ENCODE results near the gene SH2B3. TPM values are rescaled to one million over a fixed set of nuclear protein-coding genes. Genes with fewer than 3 reads are reported as not detected.

The SH2B3 gene
- total RNA-seq, 1 donor from 2014 or later: 32.3 TPM

- TF ChIP-seq CTCF (IDR thresholded peaks at IDR 0.05; ENCODE audit: insufficient read depth, low read length, poor library complexity, severe bottlenecking): no peak
- H3K4me3 ChIP-seq (ENCODE audit: low read depth, low read length): no peak overlapping the region
- peak; percentile 53 for DNase-seq (ENCODE audit: low read depth)
- H3K27me3 ChIP-seq (ENCODE audit: control insufficient read depth, insufficient read depth, low read length): no peaks in the 10 kb centered on the region
- H3K36me3 ChIP-seq (ENCODE audit: control insufficient read depth, insufficient read depth, low read length): peaks cover 1% of the 10 kb centered on the region
These were observed 32.2 kb downstream of the SH2B3 start for GRCh38 chr12:111437816-111438454.

GRCh38 chr12:111438481-111438880 lies 32.8 kb downstream of the SH2B3 start:
- TF ChIP-seq CTCF (IDR thresholded peaks at IDR 0.05; ENCODE audit: insufficient read depth, low read length, poor library complexity, severe bottlenecking): no peak
- H3K36me3 ChIP-seq (ENCODE audit: control insufficient read depth, insufficient read depth, low read length): peaks cover 1% of the 10 kb centered on the region
- DNase-seq (ENCODE audit: low read depth): no peak

GRCh38 chr12:111439657-111440151 lies 34.0 kb downstream of the SH2B3 start:
- H3K27me3 ChIP-seq (ENCODE audit: control insufficient read depth, insufficient read depth, low read length): no peaks in the 10 kb centered on the region
- H3K4me3 ChIP-seq (ENCODE audit: low read depth, low read length): no peak overlapping the region
- DNase-seq (ENCODE audit: low read depth): no peak
- peaks cover 1% of the 10 kb centered on the region for H3K36me3 ChIP-seq (ENCODE audit: control insufficient read depth, insufficient read depth, low read length)
- TF ChIP-seq CTCF (IDR thresholded peaks at IDR 0.05; ENCODE audit: insufficient read depth, low read length, poor library complexity, severe bottlenecking): no peak

More at GRCh38 chr12:111438481-111438880, 32.8 kb downstream of the SH2B3 start:
- H3K27me3 ChIP-seq (ENCODE audit: control insufficient read depth, insufficient read depth, low read length): no peaks in the 10 kb centered on the region
- no peak overlapping the region for H3K4me3 ChIP-seq (ENCODE audit: low read depth, low read length)

GRCh38 chr12:111440152-111440551 lies 34.4 kb downstream of the SH2B3 start:
- Histone ChIP-seq H3K4me3 (ENCODE audit: low read depth, low read length) (no peak overlapping the region), H3K36me3 (ENCODE audit: control insufficient read depth, insufficient read depth, low read length) (peaks cover 1% of the 10 kb centered on the region), H3K27me3 (ENCODE audit: control insufficient read depth, insufficient read depth, low read length) (no peaks in the 10 kb centered on the region)
- TF ChIP-seq CTCF (IDR thresholded peaks at IDR 0.05; ENCODE audit: insufficient read depth, low read length, poor library complexity, severe bottlenecking): no peak
- DNase-seq (ENCODE audit: low read depth): no peak

GRCh38 chr12:111440631-111441030 lies 34.9 kb downstream of the SH2B3 start:
- Histone ChIP-seq H3K36me3 (ENCODE audit: control insufficient read depth, insufficient read depth, low read length) (peaks cover 2% of the 10 kb centered on the region), H3K27me3 (ENCODE audit: control insufficient read depth, insufficient read depth, low read length) (no peaks in the 10 kb centered on the region), H3K4me3 (ENCODE audit: low read depth, low read length) (no peak overlapping the region)
- TF ChIP-seq CTCF (IDR thresholded peaks at IDR 0.05; ENCODE audit: insufficient read depth, low read length, poor library complexity, severe bottlenecking): no peak
- DNase-seq (ENCODE audit: low read depth): no peak

Data from kidney epithelial cell (primary cell).